ENCODE data around the gene ALPI. TPM values are rescaled to one million over a fixed set of nuclear protein-coding genes. Genes with fewer than 3 reads are reported as not detected.

ALPI gene
- total and polyA plus RNA-seq, 3 experiments from 2014 or later: not detected

GRCh38 chr2:232458051-232458660 lies 2.2 kb downstream of the ALPI start:
- no peaks in the 10 kb centered on the region for H3K9me3 ChIP-seq (ENCODE audit: low read length)
- H3K36me3 ChIP-seq (ENCODE audit: insufficient read depth, low read length): no peaks in the 10 kb centered on the region
- Mint-ChIP-seq H3K4me1 (no peaks in the 10 kb centered on the region), H3K27me3 (peaks cover 10 to 18% of the 10 kb centered on the region in 2 donors), H3K27ac (no peak overlapping the region), H3K9me3 (no peaks in the 10 kb centered on the region), H3K36me3 (no peaks in the 10 kb centered on the region), H3K4me3 (no peak overlapping the region)
- ChIA-PET POLR2A (no interaction called here), CTCF (no interaction called here)
- H3K4me1 ChIP-seq (ENCODE audit: insufficient read depth, low read length): no peaks in the 10 kb centered on the region
- no peak overlapping the region for H3K27ac ChIP-seq (ENCODE audit: low read depth, low read length)
- H3K4me3 ChIP-seq (ENCODE audit: low read length): no peak overlapping the region
- peak in 1 of 5 donors; percentile 30 for DNase-seq
- no peaks in the 10 kb centered on the region for H3K27me3 ChIP-seq (ENCODE audit: insufficient read depth, low read length, poor library complexity, severe bottlenecking)

GRCh38 chr2:232458661-232459418 lies 2.9 kb downstream of the ALPI start:
- H3K4me1 Mint-ChIP-seq: no peaks in the 10 kb centered on the region

GRCh38 chr2:232459419-232460035 lies 3.6 kb downstream of the ALPI start:
- no peak overlapping the region for H3K4me3 ChIP-seq (ENCODE audit: low read length)
- peaks cover 12 to 15% of the 10 kb centered on the region in 2 donors for H3K27me3 Mint-ChIP-seq
- H3K9me3 ChIP-seq (ENCODE audit: low read length): no peaks in the 10 kb centered on the region
- CTCF ChIA-PET: no interaction called here
- H3K27ac Mint-ChIP-seq: no peak overlapping the region
- H3K27me3 ChIP-seq (ENCODE audit: insufficient read depth, low read length, poor library complexity, severe bottlenecking): no peaks in the 10 kb centered on the region
- H3K9me3 Mint-ChIP-seq: no peaks in the 10 kb centered on the region
- no peaks in the 10 kb centered on the region for H3K36me3 ChIP-seq (ENCODE audit: insufficient read depth, low read length)
- H3K4me1 ChIP-seq (ENCODE audit: insufficient read depth, low read length): no peaks in the 10 kb centered on the region
- no peak overlapping the region for H3K27ac ChIP-seq (ENCODE audit: low read depth, low read length)
- POLR2A ChIA-PET: no interaction called here
- H3K4me1 Mint-ChIP-seq: no peaks in the 10 kb centered on the region
- H3K4me3 Mint-ChIP-seq: no peak overlapping the region
- DNase-seq: peak in 1 of 5 donors; percentile 14
- no peaks in the 10 kb centered on the region for H3K36me3 Mint-ChIP-seq

More at GRCh38 chr2:232458661-232459418, 2.9 kb downstream of the ALPI start:
- Mint-ChIP-seq H3K27me3 (peaks cover 13 to 18% of the 10 kb centered on the region in 2 donors), H3K36me3 (no peaks in the 10 kb centered on the region), H3K4me3 (no peak overlapping the region), H3K9me3 (no peaks in the 10 kb centered on the region), H3K27ac (no peak overlapping the region)
- ChIA-PET CTCF (no interaction called here), POLR2A (no interaction called here)
- Histone ChIP-seq H3K36me3 (ENCODE audit: insufficient read depth, low read length) (no peaks in the 10 kb centered on the region), H3K4me1 (ENCODE audit: insufficient read depth, low read length) (no peaks in the 10 kb centered on the region), H3K9me3 (ENCODE audit: low read length) (no peaks in the 10 kb centered on the region), H3K4me3 (ENCODE audit: low read length) (no peak overlapping the region), H3K27ac (ENCODE audit: low read depth, low read length) (no peak overlapping the region), H3K27me3 (ENCODE audit: insufficient read depth, low read length, poor library complexity, severe bottlenecking) (no peaks in the 10 kb centered on the region)
- DNase-seq: peak in 1 of 5 donors; percentile 44

- no peak overlapping the region for H3K4me3 Mint-ChIP-seq
- peak in 1 of 5 donors; percentile 25 for DNase-seq
- no peak overlapping the region for H3K27ac Mint-ChIP-seq
- Histone ChIP-seq H3K36me3 (ENCODE audit: insufficient read depth, low read length) (no peaks in the 10 kb centered on the region), H3K4me1 (ENCODE audit: insufficient read depth, low read length) (no peaks in the 10 kb centered on the region), H3K27ac (ENCODE audit: low read depth, low read length) (no peak overlapping the region), H3K4me3 (ENCODE audit: low read length) (no peak overlapping the region), H3K27me3 (ENCODE audit: insufficient read depth, low read length, poor library complexity, severe bottlenecking) (no peaks in the 10 kb centered on the region), H3K9me3 (ENCODE audit: low read length) (no peaks in the 10 kb centered on the region)
- H3K27me3 Mint-ChIP-seq: peaks cover 9 to 10% of the 10 kb centered on the region in 2 donors
- POLR2A ChIA-PET: no interaction called here
- no peaks in the 10 kb centered on the region for H3K36me3 Mint-ChIP-seq
- no peaks in the 10 kb centered on the region for H3K4me1 Mint-ChIP-seq
- no peaks in the 10 kb centered on the region for H3K9me3 Mint-ChIP-seq
- CTCF ChIA-PET: no interaction called here
Measured at GRCh38 chr2:232460171-232460570, 4.2 kb downstream of the ALPI start.

GRCh38 chr2:232463701-232464543 lies 8.0 kb downstream of the ALPI start:
- Histone ChIP-seq H3K36me3 (ENCODE audit: insufficient read depth, low read length) (no peaks in the 10 kb centered on the region), H3K4me1 (ENCODE audit: insufficient read depth, low read length) (no peaks in the 10 kb centered on the region), H3K9me3 (ENCODE audit: low read length) (no peaks in the 10 kb centered on the region), H3K4me3 (ENCODE audit: low read length) (no peak overlapping the region), H3K27ac (ENCODE audit: low read depth, low read length) (no peak overlapping the region), H3K27me3 (ENCODE audit: insufficient read depth, low read length, poor library complexity, severe bottlenecking) (no peaks in the 10 kb centered on the region)
- POLR2A ChIA-PET: interaction anchor here (1.1 kb wide), 1 partner anchor 552 kb away, joined by 3 read pairs; no protein-coding TSS in a partner anchor
- H3K27me3 Mint-ChIP-seq: peaks cover 1 to 6% of the 10 kb centered on the region in 2 donors
- H3K27ac Mint-ChIP-seq: no peak overlapping the region
- H3K36me3 Mint-ChIP-seq: no peaks in the 10 kb centered on the region
- no peaks in the 10 kb centered on the region for H3K4me1 Mint-ChIP-seq
- no peak overlapping the region for H3K4me3 Mint-ChIP-seq
- peak in 1 of 5 donors; percentile 44 for DNase-seq
- CTCF ChIA-PET: no interaction called here
- no peaks in the 10 kb centered on the region for H3K9me3 Mint-ChIP-seq

GRCh38 chr2:232464544-232464885 lies 8.6 kb downstream of the ALPI start:
- no peaks in the 10 kb centered on the region for H3K4me1 ChIP-seq (ENCODE audit: insufficient read depth, low read length)

GRCh38 chr2:232465061-232465460 lies 9.1 kb downstream of the ALPI start:
- H3K27ac Mint-ChIP-seq: no peak overlapping the region
- H3K36me3 Mint-ChIP-seq: no peaks in the 10 kb centered on the region
- Histone ChIP-seq H3K36me3 (ENCODE audit: insufficient read depth, low read length) (no peaks in the 10 kb centered on the region), H3K27ac (ENCODE audit: low read depth, low read length) (no peak overlapping the region), H3K9me3 (ENCODE audit: low read length) (no peaks in the 10 kb centered on the region), H3K27me3 (ENCODE audit: insufficient read depth, low read length, poor library complexity, severe bottlenecking) (no peaks in the 10 kb centered on the region), H3K4me3 (ENCODE audit: low read length) (no peak overlapping the region), H3K4me1 (ENCODE audit: insufficient read depth, low read length) (no peaks in the 10 kb centered on the region)
- no peaks in the 10 kb centered on the region for H3K9me3 Mint-ChIP-seq
- H3K27me3 Mint-ChIP-seq: peaks cover 6 to 8% of the 10 kb centered on the region in 2 donors
- POLR2A ChIA-PET: interaction anchor here (1.1 kb wide), 1 partner anchor 553 kb away, joined by 3 read pairs; no protein-coding TSS in a partner anchor
- DNase-seq: peak in 1 of 5 donors; percentile 25
- no peak overlapping the region for H3K4me3 Mint-ChIP-seq
- no peaks in the 10 kb centered on the region for H3K4me1 Mint-ChIP-seq
- CTCF ChIA-PET: no interaction called here

More at GRCh38 chr2:232464544-232464885, 8.6 kb downstream of the ALPI start:
- Histone ChIP-seq H3K27me3 (ENCODE audit: insufficient read depth, low read length, poor library complexity, severe bottlenecking) (no peaks in the 10 kb centered on the region), H3K4me3 (ENCODE audit: low read length) (no peak overlapping the region), H3K27ac (ENCODE audit: low read depth, low read length) (no peak overlapping the region), H3K9me3 (ENCODE audit: low read length) (no peaks in the 10 kb centered on the region), H3K36me3 (ENCODE audit: insufficient read depth, low read length) (no peaks in the 10 kb centered on the region)
- Mint-ChIP-seq H3K27me3 (peaks cover 6 to 7% of the 10 kb centered on the region in 2 donors), H3K4me3 (no peak overlapping the region), H3K27ac (no peak overlapping the region), H3K36me3 (no peaks in the 10 kb centered on the region), H3K4me1 (no peaks in the 10 kb centered on the region), H3K9me3 (no peaks in the 10 kb centered on the region)
- ChIA-PET POLR2A (interaction anchor here (1.1 kb wide), 1 partner anchor 552 kb away, joined by 3 read pairs; no protein-coding TSS in a partner anchor), CTCF (no interaction called here)
- peak in 1 of 5 donors; percentile 14 for DNase-seq
